RPMI7951 (cell line): Measurements from ENCODE around the gene KCNIP4. TPM values are rescaled to one million over a fixed set of nuclear protein-coding genes. Genes with fewer than 3 reads are reported as not detected.
A peak's percentile ranks its signal among the peaks of the same experiment; 100 is the strongest.

Experiments used
- DNase-seq: peaks from one replicate; pipeline ENCODE4 v3.0.0-alpha.2; 2012; ENCODE audit warnings: low read depth
- total RNA-seq: library from RNA; depleted of rRNA; stranded (reverse); fragments of >200 nt; shearing (Covaris generic); gene quantifications from 2 replicates; pipeline ENCODE4 v1.2.3, GENCODE V29; 2014

Gene KCNIP4
- total RNA-seq, 1 experiment from 2014 or later, result not detected

DNA sequence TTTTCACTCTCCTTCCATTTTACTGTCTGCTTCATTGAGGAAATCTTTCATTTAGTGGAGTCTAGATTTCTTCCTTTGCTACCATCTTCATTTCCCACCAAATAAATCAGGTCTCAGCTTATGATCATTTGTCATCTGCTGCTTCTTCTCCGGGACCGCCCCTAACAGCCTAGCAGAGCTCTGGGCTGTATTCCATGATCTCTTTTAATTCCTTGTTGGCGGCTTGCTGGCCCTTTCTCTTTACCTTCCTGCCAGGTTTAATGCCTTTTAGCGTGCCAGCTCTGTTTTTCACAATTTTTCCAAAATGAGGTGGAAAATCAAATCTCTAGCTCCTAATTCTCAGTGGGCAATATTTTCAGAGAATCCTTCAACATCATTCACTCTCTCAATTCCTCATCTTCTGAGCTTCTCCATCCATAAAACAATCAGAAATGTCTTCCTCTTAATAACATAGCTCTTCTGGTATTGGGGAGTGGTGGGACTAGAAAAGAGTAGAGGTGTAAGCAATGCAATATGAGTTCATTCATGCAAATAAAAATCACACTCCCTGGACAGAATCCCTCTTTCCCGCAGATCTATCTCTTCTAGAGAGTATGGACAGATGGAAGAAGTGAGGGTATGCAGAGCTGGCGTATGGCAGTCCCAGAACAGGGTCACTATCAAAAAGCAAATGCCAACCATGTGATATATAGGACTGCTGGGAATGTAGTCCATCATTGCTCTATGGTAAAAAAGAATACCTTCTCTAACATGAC is 491.3 kb downstream of the KCNIP4 start:
- no peak for DNase-seq

DNA sequence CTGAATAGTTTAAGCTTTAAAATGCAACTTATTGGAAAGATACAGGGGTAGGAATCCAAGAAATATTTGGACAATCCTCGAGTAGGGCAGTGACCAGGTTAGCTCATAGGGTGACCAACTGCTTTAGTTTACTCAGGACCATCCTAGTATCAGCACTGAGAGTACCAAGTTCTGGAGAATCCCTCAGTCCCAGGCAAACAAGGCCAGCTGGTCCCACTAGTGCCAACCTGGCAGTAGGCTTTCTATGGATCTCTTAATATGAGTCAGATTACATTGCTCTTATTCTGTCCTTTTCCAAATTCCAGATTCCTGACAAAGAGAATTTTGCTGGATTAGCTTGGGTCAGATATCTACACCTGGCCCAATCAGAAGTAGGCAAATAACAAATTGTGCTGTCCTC is 493.7 kb downstream of the KCNIP4 start:
- no peak for DNase-seq

DNA sequence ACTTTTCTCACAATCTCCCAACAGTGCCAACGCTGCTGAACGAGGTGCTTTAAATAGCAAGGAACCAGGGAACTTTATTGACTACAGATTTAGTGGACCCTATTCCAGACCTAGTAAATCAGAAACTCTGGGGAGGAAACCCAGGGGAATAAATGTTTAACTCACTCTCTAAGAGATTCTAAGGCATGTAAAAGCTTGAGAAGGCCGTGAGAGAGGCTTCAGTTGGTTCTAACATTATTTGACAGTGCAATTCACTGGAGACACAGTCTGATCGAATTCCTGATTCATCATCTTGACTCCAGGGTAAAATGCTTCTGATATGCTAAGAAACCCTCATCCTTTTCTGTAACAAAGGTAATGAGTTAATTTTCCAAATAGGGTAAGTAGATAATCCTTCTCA is 494.4 kb downstream of the KCNIP4 start:
- no peak for DNase-seq

DNA sequence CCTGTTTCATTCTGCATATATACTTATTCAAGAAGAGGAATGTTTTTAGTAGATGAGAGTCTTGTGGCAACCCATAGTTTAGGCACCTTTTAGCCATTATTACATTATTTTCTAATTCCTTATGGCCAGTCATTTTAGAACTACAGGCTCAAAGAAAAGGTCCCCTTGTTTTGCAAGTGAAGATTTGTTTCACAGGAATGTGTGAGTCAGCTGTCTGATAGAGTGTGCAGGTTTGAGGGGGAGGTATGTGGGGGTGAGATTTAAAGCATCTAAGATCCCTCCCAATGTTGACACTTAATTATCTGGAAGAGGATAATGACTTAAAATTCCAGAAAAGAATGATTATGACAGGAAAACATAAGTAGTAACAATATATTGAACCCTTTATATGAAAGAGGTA is 495.6 kb downstream of the KCNIP4 start:
- DNase-seq, result no peak

DNA sequence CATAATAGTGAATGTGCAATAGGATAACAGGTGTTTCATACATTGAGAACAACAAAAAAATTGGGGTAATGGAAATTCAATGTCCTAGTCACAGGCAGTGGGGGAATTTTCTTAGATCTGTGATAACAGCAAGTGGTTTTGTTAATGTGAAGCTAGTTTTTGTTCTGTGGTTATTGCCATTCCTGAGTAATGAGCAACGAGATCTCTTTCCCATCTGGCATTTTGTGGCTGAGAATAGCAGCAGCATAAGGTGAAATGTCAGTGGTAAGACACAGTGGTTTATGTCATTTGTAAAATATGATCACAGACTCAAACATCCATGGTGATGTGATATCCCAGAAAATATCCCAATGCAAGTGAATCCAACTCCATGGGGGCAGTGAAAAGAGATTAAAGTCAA is 497.5 kb downstream of the KCNIP4 start:
- peak; percentile 70 for DNase-seq

DNA sequence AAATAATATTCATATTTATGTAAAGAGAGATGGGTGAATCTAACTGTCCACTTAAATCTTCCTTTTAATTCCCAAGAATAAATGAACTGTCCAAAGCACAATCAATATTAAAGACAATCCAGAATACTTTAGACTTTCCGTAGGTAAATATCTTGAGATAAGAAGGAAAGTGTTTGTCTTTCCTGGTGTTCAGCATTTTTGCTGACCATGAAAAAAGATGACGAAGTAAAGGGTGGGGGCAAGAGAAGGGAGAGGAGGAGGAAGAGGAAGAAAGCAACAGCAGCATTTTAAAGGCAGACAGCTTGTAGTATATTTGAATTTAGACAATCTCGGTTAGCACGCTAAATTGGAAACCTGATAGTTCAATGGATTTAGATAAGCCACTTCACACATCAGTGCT is 498.2 kb downstream of the KCNIP4 start:
- DNase-seq, result no peak

DNA sequence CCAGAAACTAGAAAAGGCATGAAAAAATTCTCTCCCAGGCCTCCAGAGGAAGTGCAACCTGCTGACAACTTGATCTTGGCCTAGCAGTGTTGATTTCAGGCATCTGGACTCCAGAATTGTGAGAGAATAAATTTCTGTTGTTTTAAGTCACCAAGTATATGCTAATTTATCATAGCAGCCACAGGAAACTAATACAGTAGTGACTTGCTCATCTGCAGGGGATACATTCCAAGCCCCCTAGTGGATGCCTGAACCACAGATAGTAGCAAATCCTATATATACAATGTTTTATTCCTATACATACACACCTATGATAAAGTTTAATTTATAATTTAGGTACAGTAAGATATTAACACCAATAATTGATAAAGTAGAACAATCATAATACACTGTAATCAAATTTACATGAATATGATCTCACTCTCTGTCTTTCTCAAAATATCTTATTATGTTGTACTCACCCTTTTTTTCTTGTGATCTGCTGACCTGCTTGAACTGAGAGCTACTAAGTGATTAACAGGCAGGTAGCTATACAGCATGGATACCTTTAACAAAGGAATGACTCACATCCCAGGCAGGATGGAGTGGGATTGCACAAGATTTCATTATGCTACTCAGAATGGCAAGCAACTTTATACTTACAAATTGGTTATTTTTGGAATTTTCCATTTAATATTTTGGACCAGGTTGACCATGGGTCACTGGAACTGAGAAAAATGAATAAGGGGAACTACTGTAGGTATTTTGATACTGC is 501.1 kb downstream of the KCNIP4 start:
- no peak for DNase-seq

DNA sequence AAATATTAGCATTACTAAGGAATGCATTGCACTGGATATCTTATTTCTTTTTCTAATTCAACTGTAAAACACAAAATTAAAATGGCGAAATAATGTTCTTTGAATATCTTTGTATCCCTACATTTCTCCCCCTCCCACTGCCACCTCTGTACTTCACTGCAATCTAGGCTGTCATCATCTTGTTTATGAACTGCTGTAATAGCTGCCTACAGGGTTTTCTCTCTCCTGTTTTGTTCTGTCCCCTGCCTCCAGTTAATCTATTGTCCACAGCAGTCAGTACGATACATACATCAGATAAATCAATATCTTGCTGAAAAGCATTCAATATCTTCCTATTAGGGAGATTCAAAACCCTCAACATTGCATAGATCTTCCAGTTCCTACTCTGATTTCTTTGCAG is 528.4 kb downstream of the KCNIP4 start:
- no peak for DNase-seq

DNA sequence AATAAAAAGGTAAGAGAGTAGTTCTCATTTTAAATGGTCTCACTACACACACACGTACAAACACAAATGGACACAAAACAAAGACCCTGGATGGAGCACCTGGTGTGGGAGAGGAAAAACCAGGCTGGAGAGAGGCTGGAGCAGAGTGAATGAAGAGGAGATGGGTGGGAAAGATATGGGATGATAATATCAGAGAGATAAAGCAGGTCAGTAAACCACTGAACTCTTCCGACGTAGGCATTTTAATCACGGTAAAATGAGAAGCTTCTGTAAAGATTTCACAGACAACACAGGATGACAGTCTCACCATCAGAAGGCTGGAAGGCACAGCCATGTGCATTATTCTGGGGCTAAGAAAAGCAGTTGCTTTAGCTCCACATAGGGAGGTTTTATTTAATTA is 532.8 kb downstream of the KCNIP4 start:
- no peak for DNase-seq

DNA sequence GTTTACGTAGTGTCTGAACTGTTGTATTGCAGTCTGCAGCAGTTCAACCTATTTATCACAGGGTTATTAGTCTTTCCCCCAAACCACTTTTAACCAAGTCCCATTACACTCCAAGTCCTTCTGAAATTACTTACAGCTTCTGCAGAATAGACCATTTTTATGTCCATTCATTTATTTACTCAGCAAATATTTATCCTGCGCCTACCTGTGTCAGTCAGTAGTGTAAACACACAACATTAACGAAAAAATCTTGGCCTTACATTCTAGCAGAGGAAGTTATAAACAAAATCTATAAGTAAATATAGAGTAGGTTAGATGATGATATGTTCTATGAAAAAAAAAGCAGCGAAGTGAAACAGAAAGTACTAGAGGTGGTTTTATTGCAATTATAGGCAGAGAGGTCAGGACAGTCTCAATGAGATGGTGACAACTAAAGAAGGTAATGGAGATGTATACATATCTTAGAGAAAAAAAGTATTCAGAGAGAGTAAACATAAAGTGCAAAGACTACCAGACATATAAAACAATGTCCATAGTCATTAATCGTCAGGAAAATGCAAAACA is 534.7 kb downstream of the KCNIP4 start:
- DNase-seq, result no peak

DNA sequence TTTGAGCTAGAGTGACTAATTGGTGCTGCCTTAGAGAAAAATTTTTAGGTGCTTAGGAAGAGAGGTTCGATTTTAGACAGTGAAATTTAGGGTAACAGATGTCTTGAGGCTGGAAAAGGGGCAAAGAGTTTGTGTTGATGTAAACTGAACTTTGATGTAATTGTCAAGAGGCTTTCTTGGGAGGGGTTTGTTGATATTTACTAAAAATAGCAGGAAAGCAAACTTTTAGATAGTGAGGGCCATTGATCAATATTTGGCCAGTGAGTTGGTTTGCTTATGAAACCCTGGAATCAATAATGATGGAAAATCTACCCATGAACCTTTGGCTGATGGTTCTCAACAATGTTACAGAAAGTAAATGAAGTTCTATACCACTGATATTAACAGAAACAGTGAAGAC is 537.5 kb downstream of the KCNIP4 start:
- no peak for DNase-seq

DNA sequence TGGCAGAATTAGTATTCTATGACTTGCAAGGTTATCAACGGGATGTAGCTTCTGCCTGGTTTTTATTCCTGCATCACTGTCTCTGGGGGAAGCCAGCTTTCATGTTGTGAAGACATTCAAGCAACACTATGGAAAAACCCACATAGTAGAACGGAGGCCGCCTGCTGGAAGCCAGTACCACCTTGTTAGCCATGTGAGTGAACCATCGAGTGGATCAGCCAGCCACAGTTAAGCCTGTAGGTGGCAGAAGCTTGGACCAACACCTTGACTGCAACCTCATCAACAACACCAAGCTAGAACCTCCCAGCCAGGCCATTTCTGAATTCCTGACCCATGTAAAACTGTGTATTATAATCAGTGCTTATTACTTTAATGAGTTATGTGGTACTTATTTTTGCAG is 538.2 kb downstream of the KCNIP4 start:
- no peak for DNase-seq

DNA sequence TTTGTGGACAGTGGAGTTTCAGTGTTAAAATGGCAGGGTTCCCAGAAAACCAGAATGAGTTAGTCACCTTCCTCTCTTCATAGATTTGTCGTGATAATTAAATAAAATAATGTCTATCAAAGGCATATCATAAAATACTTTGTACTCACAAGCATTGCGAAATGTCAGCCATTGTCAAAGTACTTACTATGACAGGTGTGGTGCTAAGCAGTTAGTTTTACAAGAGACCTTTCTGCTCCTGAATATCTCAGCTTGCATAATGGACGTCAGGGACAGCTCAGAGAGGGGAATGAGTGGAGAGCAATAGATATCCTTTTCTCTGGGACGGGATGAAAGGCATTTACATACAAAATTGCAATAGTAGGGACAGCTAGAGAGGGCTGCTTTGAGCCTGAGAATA is 560.9 kb downstream of the KCNIP4 start:
- no peak for DNase-seq

DNA sequence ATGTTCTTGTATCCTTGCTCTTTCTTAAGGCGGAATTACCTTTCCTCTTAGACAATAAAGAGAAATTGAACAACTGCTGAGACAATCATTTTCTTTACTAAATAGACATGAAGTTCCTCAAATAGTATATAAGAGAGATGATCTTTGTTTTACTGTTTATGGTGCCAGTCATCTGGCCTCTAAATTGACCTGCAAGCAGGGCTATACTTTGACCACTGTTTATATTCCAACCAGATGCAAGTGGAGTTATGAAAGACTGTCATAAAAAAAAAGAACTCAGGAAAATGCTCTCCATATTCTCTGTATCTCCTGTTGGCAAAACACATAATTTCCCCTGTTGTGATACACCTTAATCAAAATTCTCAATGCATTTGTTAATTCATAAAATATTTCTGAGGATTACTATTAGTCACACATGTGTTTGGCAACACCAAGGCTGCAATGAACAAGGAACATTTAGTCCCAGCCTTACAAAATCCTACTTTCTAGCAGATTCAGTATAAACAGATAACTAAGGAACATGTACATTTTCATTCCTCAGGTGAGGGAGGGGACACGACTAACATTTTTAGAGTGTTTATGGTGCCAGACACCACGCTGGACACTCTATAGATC is 562.3 kb downstream of the KCNIP4 start:
- no peak for DNase-seq

DNA sequence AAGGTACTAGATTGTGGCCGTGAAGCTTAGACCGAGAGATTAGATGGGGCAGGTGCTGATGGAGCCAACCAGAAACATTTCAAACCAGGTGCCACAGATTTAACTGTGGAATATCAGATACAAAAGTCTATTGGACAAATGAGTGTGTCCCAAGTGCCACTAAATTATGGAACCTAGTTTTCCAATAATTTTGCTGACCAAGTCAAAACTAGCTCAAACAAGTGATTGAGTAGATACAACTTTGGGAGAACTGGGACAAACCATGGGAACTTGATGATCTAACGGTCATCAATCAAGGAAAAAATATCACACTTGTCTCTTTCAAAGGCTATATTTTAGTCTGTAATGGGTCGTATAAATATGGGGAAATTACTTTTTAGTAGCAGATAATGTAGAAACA is 562.9 kb downstream of the KCNIP4 start:
- no peak for DNase-seq

DNA sequence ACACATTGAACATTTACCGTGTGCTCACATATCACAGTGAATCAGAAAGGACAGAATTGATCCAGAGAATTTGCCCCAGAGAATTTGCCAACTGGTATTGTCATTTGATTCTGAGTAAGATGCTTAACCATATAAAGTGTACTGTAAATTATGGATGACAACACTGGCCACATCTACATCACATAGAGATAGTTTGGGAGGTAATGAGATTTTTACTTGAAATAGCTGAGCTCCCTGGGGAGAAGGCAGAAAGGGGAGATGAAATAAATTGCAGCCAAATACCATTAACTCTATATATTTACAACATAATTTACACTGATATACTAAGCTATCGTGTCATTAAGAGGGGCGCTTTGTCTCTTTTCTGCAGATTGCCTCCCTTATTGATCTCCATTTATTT is 564.0 kb downstream of the KCNIP4 start:
- DNase-seq, result no peak

DNA sequence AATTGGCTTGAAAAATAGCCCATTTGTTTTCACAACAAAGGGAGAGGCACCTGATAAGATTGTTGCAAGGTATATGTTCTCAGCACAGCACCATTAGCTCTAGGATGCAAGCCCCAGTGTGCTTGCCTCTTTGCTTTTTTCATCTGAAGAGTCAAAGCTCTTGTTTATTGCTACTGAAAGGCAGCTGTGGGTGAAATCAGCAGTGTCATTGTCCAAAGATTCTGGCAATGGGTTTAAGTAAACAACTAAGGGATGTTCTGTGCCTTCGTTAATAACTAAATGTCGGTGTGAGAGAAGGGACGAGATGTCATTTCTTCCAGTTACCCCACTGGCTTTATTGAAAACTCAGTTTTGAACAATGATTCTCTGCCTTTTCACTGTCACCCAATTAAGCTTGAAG is 567.7 kb downstream of the KCNIP4 start:
- DNase-seq, result no peak

DNA sequence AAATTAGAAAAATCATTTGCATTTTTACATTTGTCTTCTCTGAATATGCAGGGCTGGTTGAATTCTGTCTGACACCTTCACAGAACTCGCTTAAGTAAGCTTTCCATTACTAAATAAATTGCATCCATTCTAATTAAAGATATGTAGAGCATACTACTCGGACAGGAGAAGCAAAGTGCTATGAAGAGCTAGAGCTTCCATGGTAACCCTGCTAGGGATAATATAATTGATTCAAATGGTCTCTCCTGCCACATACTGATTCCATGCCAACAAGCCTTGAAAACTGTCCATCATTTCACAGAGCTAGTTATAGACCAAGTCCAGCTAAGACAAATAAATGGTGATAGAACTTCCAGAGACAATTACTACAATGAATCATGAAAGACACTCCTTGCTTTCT is 571.5 kb downstream of the KCNIP4 start:
- DNase-seq, result no peak

DNA sequence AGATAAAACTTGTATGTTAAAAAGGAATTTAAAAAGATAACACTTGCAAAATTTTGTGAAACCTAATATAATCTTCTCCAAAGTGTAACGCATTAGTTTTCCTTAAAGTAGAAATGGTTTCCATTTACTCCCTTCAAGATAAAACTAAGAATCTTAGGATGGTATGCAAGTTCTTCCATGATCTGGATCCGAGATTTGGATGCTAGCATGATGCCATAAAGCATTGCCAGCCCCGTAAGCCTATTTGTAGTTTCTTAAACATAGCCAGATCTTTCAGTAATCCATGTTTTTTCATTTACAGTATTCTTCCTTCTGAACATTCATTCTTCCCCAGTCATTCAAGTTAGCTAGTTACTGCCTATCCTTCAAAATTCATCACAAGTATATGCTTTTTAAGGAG is 572.4 kb downstream of the KCNIP4 start:
- no peak for DNase-seq

DNA sequence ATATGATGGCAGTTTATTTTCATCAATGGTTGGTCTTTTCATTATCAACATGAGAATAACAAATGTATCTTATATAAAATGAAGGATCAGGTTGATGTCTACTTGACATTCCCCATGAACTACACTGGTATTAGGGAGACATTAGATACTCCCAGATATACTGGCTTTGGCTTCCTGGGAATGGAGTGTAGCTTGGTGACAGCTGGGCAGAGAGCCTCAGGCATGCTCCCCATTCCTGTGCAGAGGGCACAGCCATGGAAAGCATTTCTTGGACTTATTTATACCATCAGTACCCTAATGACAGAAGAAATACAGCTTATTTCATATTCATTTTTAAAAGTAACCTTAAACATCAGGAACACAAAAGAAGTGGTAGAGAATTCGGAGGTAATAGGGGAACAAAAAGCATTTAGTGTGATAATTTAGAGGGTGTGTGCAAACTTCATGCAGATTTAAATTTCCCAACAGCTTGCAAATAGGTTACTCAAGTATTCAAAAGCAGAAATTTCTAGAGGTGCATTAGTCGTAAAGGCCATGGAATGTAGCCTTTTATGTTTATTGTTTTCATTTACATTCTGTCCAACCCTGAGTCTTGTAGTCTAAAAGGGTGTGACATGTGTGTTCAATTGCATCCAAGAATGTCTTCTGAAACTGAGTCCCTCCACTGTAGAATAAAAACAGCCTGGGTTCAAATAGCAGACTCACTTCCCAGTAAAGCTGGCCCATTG is 573.8 kb downstream of the KCNIP4 start:
- no peak for DNase-seq

DNA sequence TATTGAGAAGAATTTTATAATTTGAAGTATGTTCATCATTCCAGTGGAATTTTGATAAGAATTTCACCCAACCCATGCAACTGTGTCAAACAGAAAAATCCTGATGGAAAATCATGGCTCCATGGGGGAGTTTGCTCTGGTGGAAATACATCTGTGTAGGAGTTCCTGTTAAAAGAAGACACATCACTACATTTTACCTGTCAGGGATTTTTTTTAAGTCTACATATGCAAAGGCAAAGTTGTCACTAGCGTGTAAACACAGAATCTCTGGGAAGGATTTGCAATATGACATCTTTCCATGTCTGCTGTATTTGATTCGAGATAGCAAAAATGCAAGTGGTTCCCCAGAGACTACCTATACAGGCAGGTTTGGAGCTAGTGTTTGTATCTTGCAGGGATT is 581.0 kb downstream of the KCNIP4 start:
- DNase-seq, result no peak

DNA sequence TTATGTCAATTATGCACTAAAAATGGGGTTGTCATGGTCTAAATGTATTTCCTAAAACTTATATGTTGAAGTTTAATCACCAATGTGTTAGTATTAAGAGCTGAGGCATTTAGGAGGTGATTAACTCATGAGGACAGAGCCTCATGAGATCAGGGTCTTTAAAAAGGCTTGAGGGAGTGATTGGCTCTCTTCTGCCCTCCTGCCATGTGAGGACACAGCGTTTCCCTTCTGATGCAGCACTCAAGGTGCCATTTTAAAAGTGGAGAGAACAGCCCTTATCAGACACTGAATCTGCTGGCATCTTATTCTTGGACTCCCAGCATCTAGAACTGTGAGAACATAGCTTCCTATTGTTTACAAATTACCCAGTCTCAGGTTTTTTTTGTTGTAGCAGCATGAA is 581.7 kb downstream of the KCNIP4 start:
- no peak for DNase-seq
